HL-60/S4 (cell line): ENCODE measurements around the gene TCF7.

ENCODE experiments used
- in situ Hi-C: fragments of 300-500 bp; cut with MboI; formaldehyde crosslinking; loops from 2 replicates; pipeline ENCODE4 v1.14.3; 2022; ENCODE audit warnings: low sequenced_read_pairs

The TCF7 gene

GRCh38 chr5:134129411-134130238, 15.1 kb downstream of the TCF7 start:
- in situ Hi-C loops, result no loop called here

DNA sequence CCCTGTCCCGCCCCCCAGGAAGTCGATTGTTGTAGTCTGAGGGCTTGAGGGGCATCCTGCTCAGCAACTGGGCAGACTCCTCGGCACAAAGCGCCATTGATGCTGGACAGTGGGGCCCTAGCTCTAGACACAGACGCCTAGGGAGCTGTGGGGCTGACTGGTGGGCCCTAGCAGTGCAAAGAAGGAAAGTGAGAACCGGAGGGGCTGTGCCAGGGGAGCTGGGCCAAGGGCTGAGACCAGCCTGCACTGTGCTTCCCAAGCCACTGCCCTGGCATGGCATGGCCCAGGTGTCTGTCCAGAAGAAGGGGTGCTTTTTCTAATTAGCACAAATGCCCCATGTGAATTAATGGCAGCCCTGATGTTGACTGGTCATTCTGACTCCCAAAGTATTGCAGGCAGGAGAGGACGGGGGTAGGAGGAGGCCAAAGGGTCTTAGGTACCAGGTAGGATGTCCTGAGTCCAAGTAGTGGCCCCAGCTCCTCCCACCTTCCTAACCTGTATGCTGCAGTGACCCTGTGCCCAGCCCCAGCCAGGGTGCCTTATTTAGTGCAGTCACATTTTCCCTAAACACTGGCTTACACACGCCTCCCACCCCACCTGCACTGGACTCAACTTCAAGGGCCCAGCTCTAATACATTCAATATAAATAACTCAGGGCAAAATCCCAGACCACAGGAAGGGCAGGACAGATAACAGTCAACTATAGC, 15.9 kb downstream of the TCF7 start:
- in situ Hi-C loops, result no loop called here

- in situ Hi-C loops, result no loop called here
These were observed 16.7 kb downstream of the TCF7 start for GRCh38 chr5:134131165-134131564.

DNA sequence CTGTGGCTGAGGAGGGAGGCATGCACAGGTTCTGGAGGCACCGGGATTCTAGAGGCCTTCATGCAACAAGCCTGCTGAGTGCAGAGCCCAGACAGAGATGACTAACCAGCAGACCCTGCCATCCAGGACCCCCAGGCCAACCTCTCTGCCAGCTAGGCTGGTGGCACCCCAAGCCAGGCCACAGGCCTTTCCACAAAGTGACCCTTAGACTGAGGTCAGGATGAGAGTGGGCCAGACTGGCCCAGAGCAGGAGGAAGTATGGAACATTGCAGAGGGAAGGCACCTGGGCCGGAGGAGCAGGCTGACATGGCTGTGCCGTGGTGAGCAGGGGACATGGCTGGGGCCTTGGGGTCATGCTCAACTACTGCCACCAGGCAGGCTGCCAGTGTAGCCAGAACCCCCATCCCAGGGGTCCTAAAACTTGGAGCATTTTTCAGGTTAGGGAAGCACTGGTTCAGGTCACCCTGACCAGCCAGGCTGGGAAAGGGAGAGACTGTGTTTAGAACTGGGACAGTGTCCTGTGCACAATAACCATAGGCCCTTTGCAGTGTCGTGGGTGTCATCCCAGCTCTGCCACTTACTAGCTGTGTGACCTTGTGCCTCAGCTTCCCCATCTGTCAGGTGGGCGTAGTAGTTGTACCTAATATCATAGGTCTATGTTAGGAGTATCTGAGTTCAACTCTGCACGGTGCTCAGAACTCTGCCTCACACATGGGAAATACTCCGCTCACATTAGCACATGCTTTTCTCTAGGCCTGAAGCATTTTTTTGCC, 17.3 kb downstream of the TCF7 start:
- in situ Hi-C loops, result no loop called here

DNA sequence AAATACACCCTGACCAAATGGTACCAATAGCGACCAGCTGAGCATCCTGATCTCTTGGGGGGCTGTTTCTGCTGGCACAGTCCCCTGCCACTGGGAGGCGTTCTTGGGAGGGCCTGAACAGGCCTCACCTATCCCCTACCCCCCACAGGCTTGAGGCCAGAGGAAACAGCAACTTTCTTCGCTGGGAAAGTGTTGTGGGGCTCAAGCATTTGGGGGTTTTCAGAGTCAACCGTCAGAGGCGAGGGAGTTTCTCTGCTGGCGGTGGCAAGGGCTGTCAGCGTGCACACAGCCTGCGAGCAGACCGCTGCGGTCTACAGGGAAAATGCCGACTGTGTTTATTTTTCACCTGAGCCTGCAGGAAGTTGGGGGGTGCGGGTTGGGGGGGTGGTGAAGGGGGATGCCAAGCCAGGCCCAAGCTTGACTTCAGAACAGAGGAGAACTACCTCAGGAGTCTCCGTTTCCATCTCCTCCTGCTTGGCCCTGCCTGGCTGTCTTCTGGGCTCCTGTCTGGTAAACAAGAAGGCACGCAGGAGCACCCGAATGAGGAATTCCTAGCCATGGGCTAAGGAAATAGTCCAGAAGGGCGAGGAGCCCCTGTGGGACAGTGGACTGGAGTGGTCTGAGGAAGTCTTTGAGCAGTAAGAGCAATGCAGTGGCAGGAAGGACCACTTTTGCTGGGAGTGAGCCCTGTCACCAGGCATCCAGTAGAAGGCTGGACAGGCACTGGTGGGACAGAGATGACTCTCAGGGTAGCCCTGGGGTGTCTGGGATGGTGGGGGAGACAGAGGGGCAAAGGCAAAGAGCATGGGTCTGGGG, 18.1 kb downstream of the TCF7 start:
- in situ Hi-C loops, result no loop called here

DNA sequence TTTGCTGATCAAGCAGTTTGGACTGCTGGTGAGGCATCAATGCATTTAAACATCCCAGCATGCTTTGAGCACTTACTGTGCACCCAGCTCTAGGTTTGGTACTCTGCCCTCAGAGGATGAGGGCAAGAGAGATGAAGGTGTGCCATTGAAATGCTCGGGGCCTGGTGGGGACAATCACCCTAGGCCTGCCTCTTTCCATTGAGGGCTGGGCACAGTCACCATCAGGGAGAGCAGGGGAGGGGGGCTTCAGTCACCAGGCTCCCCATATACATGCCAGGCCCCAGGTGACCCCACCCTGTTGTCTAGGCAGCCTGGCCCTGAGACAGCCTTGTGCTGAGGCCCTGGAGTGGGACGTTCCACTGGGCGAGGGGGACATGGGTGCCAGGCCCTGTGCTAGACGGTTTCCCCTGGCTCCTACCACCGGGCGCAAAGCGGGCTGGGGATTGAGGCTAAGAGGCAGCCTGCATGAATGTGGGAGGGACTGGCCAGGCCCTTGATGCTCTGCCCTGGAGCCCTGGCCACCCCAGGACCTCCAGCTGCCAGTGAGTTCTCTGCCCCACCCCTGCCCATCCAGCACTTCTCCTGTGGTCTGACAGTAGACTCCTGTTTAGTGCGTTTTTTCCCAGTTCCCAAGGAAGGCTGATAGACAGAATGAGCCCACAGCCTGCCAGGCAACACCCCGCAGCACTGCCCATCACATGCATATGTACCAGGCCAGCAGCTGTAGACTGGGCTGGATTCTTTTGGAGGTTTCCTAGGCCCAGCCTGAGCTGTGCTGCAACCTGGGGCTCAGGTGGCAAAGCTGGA, 18.9 kb downstream of the TCF7 start:
- in situ Hi-C loops, result no loop called here

- in situ Hi-C loops, result no loop called here
These were observed 19.6 kb downstream of the TCF7 start for GRCh38 chr5:134133995-134134541.

DNA sequence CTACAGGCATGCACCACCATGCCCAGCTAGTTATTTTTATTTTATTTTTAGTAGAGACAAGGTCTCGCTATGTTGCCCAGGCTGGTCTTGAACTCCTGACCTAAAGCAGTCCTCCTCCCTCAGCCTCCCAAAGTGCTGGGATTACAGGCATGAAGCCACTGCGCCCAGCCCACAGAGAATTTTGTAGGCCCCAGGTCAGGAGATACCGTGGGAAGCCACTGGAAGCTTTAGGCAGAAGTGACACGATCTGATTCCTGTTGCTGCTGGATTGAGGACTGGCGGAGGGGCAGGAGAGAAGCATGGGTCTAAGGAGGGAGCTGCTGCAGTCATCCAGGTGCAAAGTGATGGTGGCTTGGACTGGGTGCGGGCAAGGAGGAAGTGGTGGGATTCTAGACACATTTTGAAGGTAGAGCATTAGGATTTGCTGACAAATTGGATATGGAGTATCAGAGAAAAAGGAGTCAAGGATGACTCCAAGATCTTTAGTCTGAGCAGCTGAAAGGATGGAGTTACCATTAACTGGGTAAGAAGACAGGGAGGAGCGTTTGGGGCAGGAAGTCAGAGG, 20.7 kb downstream of the TCF7 start:
- in situ Hi-C loops, result no loop called here

DNA sequence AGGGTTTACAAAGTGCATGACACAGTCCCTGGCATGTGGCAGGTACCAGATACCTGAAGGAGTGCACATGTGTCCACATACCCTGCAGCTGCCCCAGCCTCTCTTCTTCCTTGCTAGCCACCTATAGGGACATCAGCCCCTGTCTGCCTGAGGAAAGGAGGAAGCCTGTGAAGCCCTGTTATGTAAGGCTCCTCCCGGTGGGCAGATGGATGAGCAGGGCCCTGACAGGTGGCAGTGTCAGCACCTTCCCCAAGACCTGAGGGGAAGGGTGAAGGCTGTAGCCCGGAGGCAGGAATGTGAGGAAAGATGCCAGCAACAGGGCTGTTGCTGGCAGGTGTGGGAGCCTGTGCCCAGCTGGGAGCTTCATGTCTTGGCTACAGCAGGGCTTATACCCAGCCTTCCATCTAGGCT, 21.7 kb downstream of the TCF7 start:
- in situ Hi-C loops, result no loop called here

DNA sequence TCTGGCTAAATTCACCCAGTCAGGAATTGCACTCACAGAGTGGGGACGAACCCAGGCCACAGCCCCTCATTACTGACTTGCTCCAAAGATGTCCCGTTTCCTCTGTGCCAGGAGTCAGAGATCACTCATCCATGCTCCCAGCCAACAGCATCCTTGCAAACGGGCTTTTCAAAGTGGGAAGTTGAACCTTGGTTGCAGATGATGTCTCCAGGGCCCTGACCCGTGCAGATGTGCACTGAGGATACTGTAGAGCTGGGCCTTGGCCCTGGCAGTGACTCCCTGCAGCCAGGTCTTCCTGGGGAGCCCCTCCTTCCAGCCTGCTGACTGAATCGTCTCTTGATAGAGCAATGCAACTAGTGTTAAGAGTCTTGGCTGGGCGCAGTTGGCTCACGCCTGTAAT, 22.3 kb downstream of the TCF7 start:
- in situ Hi-C loops, result no loop called here

- in situ Hi-C loops, result no loop called here
These were observed 24.2 kb downstream of the TCF7 start for GRCh38 chr5:134138416-134139376.

GRCh38 chr5:134139377-134139851, 24.9 kb downstream of the TCF7 start:
- in situ Hi-C loops, result no loop called here

DNA sequence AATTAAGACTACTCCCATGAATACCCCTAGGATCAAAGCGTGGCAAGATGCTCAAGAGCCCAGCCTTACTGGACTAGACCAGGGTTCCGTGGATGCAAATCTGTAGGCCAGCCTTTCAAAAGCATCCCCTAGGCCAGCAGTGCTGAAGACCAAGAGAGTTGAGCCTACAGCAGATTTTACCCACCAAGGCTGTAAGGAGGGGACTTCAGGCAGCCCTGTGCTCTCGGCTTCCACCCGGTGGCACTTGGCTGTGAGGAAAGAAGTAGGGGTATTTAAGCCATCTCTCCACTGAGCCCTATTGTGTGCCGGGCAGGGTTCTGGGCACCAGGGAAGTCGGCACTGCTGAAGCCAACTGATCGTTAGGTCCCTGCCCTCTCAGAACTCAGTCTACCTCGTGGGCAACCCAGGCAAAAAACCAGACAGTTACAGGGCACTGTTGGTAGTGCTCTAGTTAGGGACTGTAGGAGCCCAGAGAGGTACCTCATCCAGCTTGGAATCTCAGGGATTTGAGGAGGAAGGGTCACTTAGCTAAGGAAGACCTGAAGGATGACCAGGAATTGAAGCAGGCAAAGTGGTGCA, 25.5 kb downstream of the TCF7 start:
- in situ Hi-C loops, result no loop called here

GRCh38 chr5:134140530-134141201, 26.2 kb downstream of the TCF7 start:
- in situ Hi-C loops, result no loop called here

DNA sequence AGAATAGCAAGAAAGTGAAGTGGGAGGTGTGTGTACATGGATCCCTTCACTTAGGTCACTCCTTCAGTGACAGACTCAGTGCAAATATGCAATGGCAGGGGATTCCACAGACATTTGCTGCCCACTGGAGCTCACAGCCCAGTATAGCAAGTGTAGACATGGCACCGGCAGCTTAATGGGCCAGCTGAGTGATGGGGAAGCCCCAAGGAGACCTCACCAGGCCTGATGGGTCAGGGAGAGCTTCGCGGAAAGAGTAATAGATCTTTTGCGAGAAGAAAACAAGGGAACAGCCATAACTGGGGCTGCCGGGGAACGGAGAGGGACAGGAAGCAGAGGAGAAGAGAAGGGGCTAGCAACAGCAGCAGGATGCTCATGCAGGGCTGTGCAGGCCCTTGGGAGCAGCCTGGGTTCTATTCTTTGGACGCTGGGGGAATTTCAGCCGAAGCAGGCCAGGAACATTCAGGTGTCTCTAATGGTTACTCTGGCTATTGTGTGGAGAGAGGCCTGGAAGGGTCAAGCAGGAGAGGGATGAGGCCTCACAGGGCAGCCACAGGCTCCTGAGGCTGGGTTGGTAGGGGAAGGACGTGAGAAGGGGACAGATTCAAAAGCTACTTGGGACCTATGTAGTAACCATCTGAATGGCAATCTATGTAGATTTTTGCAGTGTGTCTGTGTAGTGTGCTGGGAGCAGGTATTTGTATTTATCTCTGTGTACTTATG, 27.0 kb downstream of the TCF7 start:
- in situ Hi-C loops, result no loop called here

- in situ Hi-C loops, result no loop called here
These were observed 27.6 kb downstream of the TCF7 start for GRCh38 chr5:134142052-134142451.
